DOHH2 (cell line): Measurements from ENCODE around the gene MYLK.

Source experiments
- H3F3A ChIP-seq: fragments of 200-600 bp; sonication (generic), shearing (Covaris generic); 2 replicates; pipeline ENCODE4 v1.6.0; 2016; ENCODE audit warnings: antibody characterized with exemption, mild to moderate bottlenecking; ENCODE audit not compliant: control insufficient read depth, insufficient read depth
- H3K27ac ChIP-seq: fragments of 200-600 bp; sonication (generic); 2 replicates; pipeline ENCODE4 v1.5.1; 2014; ENCODE audit warnings: low read depth, mild to moderate bottlenecking, low read length, moderate library complexity
- H3K27me3 ChIP-seq: fragments of 200-600 bp; sonication (generic); 2 replicates; pipeline ENCODE4 v1.6.1; 2014; ENCODE audit warnings: mild to moderate bottlenecking, low read length, mixed read lengths; ENCODE audit not compliant: control insufficient read depth
- H3K36me3 ChIP-seq: fragments of 200-600 bp; sonication (generic); 2 replicates; pipeline ENCODE4 v1.6.1; 2014; ENCODE audit warnings: mild to moderate bottlenecking, low read length, moderate library complexity, mixed read lengths; ENCODE audit not compliant: control insufficient read depth
- H3K4me1 ChIP-seq: fragments of 200-600 bp; sonication (generic); 2 replicates; pipeline ENCODE4 v1.6.1; 2014; ENCODE audit warnings: mild to moderate bottlenecking, low read length, mixed read lengths; ENCODE audit not compliant: control insufficient read depth
- H3K4me2 ChIP-seq: fragments of 200-600 bp; sonication (generic); 2 replicates; pipeline ENCODE4 v1.6.0; 2014; ENCODE audit warnings: mild to moderate bottlenecking, low read length, moderate library complexity
- H3K4me3 ChIP-seq: fragments of 200-600 bp; sonication (generic); 2 replicates; pipeline ENCODE4 v1.5.1; 2014; ENCODE audit warnings: mild to moderate bottlenecking, low read length, mixed read lengths
- H3K79me2 ChIP-seq: fragments of 200-600 bp; sonication (generic); 2 replicates; pipeline ENCODE4 v1.6.1; 2014; ENCODE audit warnings: mild to moderate bottlenecking, low read length, mixed read lengths; ENCODE audit not compliant: control insufficient read depth
- H3K9me2 ChIP-seq: fragments of 200-600 bp; sonication (generic); replicated peaks from 2 replicates; pipeline ENCODE4 v1.6.1; 2014; ENCODE audit warnings: mild to moderate bottlenecking, low read length, mixed read lengths; ENCODE audit not compliant: control insufficient read depth
- H3K9me3 ChIP-seq: fragments of 200-600 bp; sonication (generic); 2 replicates; pipeline ENCODE4 v1.6.1; 2014; ENCODE audit warnings: antibody characterized with exemption, low read length, mixed read lengths; ENCODE audit not compliant: control insufficient read depth, insufficient read depth
- H4K20me1 ChIP-seq: fragments of 200-600 bp; sonication (generic); 2 replicates; pipeline ENCODE4 v1.6.0; 2014; ENCODE audit warnings: low read depth, mild to moderate bottlenecking, antibody characterized with exemption, low read length, moderate library complexity; ENCODE audit not compliant: control insufficient read depth, insufficient read depth
- EZH2phosphoT487 ChIP-seq: fragments of 200-600 bp; sonication (generic); IDR thresholded peaks from 2 replicates; pipeline ENCODE4 v1.6.1; 2017; ENCODE audit warnings: borderline replicate concordance, mild to moderate bottlenecking, antibody characterized with exemption, low read length, moderate library complexity, mixed read lengths
- TF ChIP-seq, protein P1 (sequence below): fragments of 200-600 bp; sonication (generic); IDR thresholded peaks from one replicate; pipeline ENCODE4 v1.5.1; 2014; ENCODE audit warnings: antibody characterized with exemption, mild to moderate bottlenecking, low read depth, low read length; ENCODE audit not compliant: poor library complexity, severe bottlenecking

Gene MYLK

GRCh38 chr3:123926396-123926795, 42.3 kb upstream of the MYLK start:
- no peak for TF ChIP-seq EZH2phosphoT487
- TF ChIP-seq, protein P1, sequence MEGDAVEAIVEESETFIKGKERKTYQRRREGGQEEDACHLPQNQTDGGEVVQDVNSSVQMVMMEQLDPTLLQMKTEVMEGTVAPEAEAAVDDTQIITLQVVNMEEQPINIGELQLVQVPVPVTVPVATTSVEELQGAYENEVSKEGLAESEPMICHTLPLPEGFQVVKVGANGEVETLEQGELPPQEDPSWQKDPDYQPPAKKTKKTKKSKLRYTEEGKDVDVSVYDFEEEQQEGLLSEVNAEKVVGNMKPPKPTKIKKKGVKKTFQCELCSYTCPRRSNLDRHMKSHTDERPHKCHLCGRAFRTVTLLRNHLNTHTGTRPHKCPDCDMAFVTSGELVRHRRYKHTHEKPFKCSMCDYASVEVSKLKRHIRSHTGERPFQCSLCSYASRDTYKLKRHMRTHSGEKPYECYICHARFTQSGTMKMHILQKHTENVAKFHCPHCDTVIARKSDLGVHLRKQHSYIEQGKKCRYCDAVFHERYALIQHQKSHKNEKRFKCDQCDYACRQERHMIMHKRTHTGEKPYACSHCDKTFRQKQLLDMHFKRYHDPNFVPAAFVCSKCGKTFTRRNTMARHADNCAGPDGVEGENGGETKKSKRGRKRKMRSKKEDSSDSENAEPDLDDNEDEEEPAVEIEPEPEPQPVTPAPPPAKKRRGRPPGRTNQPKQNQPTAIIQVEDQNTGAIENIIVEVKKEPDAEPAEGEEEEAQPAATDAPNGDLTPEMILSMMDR = no peak
- Histone ChIP-seq H3K27me3 (no peaks in the 10 kb centered on the region), H3K9me3 (no peaks in the 10 kb centered on the region), H4K20me1 (no peaks in the 10 kb centered on the region), H3K4me3 (no peak overlapping the region), H3K36me3 (peaks cover 41% of the 10 kb centered on the region), H3F3A (peaks cover 3% of the 10 kb centered on the region; the same call in 1 of the 2 replicates), H3K9me2 (no peaks in the 10 kb centered on the region), H3K27ac (no peak overlapping the region), H3K4me2 (no peak overlapping the region), H3K4me1 (no peaks in the 10 kb centered on the region), H3K79me2 (no peaks in the 10 kb centered on the region)

GRCh38 chr3:123920868-123921267, 36.7 kb upstream of the MYLK start:
- H3K9me3 ChIP-seq = peaks cover 4% of the 10 kb centered on the region; the same call in 1 of the 2 replicates
- no peak overlapping the region for H3K27ac ChIP-seq
- no peaks in the 10 kb centered on the region for H3K27me3 ChIP-seq
- H3K4me1 ChIP-seq = no peaks in the 10 kb centered on the region
- H3K9me2 ChIP-seq = no peaks in the 10 kb centered on the region
- no peaks in the 10 kb centered on the region for H3K79me2 ChIP-seq
- peaks cover 44% of the 10 kb centered on the region for H3K36me3 ChIP-seq
- no peaks in the 10 kb centered on the region for H3F3A ChIP-seq
- no peaks in the 10 kb centered on the region for H4K20me1 ChIP-seq
- TF ChIP-seq, protein P1 = no peak
- TF ChIP-seq EZH2phosphoT487 = no peak
- no peak overlapping the region for H3K4me2 ChIP-seq
- no peak overlapping the region for H3K4me3 ChIP-seq

- Histone ChIP-seq H3K27ac (no peak overlapping the region), H3K27me3 (no peaks in the 10 kb centered on the region), H3K9me2 (no peaks in the 10 kb centered on the region), H3K9me3 (peaks cover 4% of the 10 kb centered on the region; the same call in 1 of the 2 replicates), H3F3A (no peaks in the 10 kb centered on the region), H3K79me2 (no peaks in the 10 kb centered on the region), H3K4me1 (no peaks in the 10 kb centered on the region), H4K20me1 (no peaks in the 10 kb centered on the region), H3K4me2 (no peak overlapping the region), H3K36me3 (peaks cover 39% of the 10 kb centered on the region), H3K4me3 (no peak overlapping the region)
- no peak for TF ChIP-seq EZH2phosphoT487
- TF ChIP-seq, protein P1 = no peak
Measured at GRCh38 chr3:123920383-123920782, 36.3 kb upstream of the MYLK start.
